HG02943 (cell line): ENCODE data around the gene RNF14.
"Not testable (repeated sequence)": the region's sequence is repeated elsewhere in the genome, so short reads cannot be mapped to it uniquely, and the experiment has no call there.

Experiments
- ATAC-seq: cut with Tn5 transposase; IDR thresholded peaks from one replicate; pipeline ENCODE4 v1.9.1; 2021; ENCODE audit warnings: mild to moderate bottlenecking, low read depth, moderate library complexity; ENCODE audit not compliant: unreplicated experiment

RNF14 gene, protein sequence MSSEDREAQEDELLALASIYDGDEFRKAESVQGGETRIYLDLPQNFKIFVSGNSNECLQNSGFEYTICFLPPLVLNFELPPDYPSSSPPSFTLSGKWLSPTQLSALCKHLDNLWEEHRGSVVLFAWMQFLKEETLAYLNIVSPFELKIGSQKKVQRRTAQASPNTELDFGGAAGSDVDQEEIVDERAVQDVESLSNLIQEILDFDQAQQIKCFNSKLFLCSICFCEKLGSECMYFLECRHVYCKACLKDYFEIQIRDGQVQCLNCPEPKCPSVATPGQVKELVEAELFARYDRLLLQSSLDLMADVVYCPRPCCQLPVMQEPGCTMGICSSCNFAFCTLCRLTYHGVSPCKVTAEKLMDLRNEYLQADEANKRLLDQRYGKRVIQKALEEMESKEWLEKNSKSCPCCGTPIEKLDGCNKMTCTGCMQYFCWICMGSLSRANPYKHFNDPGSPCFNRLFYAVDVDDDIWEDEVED

GRCh38 chr5:141968914-141969608, at the start of gene RNF14:
Gene RNF14 (plus strand): TSS chr5:141969105. CDS start chr5:141973589, 4,484 bp downstream.
- ATAC-seq: peak; percentile 90

DNA sequence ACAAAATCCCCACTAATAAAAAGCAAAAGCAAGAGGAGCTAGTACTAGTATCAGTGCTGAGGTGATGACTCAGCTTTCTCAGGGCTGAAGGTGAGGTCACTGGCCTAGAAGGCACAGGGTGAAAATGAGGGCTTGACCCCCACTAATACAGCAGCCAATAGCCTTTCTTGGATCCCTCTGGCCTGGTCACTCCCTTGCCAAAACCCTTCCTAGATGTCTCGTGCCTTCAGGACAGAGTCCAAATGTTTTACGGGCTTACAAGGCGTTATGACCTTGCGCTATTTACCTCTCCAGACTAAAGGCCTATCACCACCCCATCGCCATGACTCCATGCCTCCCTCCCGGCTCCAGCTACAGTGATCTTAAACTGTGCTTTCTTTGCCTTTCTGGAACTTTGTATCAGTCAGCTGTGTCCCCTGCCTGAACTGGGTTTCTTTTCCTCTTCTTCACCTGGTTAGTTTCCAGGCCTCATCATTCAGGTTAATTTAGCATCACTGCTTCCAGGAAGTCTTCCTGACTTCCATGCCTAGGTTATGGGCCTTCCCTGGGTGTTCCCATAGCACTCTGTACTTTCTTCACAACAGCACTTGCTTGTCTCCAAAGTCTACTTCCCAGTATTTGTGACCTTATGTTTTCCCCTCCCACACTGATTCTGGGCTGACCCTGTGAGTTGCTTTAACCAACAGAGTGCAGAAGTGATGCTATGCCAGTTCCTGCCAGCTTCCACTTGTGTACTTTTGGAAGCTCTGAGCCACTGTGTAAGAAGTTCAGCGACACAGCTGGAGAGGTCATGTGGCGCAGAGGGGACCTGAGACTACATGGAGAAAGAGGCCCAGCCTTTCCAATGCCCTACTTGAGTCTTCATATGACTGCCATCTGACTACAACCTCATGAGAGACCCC, 49.4 kb upstream of the RNF14 start:
- no peak for ATAC-seq

DNA sequence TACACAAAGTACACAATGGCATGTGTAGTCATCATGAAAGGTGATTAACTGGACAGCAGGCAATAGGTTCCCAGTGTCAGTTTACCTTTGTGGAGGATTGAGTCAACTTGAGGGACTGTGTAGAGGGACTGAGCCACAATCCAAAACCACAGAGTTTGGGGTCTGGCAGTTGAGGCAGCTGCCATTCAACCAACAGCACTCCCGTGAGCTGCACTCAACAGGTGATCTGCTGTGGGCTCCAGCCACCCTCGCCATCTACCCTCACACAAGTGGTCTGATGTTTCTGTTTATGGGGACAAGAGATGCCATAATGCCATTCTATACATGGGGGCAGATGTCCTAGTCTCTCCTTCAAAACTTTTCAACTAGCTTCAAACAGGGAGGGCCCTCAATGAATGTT, 48.1 kb upstream of the RNF14 start:
- ATAC-seq: no peak

- ATAC-seq: not testable (repeated sequence)
These were observed 46.0 kb upstream of the RNF14 start for GRCh38 chr5:141922827-141923447.

DNA sequence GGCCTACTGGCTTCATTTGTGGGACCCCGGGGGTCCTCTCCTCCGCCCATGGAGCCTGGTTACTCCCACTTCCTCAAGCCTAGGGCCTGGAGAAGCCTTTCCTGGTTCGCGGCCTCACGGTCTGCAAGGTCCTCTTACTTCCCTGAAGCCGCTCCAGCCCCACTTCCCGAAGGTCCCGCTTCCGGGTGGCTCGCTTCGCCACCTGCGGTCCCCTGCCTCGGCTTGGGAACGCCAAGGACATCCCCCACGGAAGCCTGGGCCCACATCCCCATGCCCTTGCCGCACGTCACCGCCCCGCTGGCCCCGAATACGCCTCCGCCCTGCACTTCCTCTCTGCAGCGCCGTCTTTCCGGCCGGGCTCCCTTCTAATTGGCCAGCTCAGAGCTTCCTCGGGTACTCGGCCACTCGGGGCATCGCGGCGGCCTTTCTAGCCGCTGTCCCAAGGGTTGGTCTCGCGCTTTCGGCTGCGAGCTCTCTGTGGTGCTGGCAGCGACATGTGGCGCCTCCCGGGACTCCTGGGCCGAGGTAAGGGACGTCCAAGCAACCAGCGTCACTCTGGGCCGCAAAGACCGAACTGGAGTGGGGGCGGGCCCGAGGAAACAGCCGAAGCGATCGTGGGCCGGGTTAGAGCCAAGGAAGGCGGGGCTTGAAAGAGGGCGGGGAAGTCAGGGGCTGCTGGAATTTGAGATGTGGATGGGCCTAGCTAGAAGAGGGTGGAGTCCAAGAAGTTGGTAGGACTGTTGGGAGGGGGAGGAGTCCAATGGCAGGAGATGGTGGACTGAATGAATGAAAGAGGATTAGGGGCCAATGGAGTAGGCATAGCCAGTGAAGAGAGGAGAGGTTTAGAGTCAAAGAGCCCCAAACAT, 45.2 kb upstream of the RNF14 start, which contains the start of gene DELE1:
Gene DELE1, plus strand, starts transcription at position 424 of the 866 bp plus-strand sequence. Its CDS starts 71 bp downstream, at position 495.
- peak; percentile 99 for ATAC-seq

DNA sequence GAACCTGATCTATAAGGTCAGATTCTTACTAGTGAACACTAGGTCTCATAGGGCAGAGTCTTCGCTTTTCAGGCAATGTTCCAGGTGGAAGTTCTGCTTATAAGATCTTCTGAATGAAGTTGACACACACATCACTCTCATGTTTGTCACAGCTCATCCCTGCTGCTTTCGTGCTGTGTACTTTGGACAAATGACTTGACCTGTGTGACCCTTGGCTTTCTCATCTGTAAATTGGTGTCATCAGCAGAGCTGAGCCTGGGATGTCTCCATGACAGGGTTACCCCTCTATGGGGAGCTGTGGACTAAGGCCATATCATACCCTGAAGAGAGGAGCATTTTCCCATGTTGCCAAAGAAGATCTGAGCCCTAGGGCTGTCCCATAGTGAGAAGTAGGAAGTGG, 42.5 kb upstream of the RNF14 start:
- no peak for ATAC-seq

GRCh38 chr5:141928051-141928450, 40.9 kb upstream of the RNF14 start:
- ATAC-seq: no peak

GRCh38 chr5:141929398-141930058, 39.4 kb upstream of the RNF14 start:
- ATAC-seq: no peak

DNA sequence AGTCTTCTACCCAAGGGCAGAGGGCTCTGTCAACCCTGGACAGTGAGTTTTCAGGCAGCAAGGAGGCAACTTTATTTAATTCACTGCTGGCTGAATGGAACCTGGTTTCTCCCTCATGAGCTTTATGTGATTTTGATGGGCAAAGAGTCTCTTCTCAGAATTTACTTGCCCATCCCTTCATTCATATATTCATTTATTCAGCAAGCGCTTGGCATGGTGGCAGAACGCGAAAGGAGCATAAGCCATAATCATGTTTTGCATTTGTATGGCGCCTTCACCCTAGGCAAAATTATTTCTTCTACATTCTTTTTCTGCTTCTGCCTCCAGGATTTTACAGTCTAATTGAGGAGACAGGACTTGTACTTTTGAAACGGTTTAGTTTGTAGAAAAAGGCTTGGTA, 37.2 kb upstream of the RNF14 start:
- no peak for ATAC-seq

GRCh38 chr5:141933151-141933550, 35.8 kb upstream of the RNF14 start:
- no peak for ATAC-seq

GRCh38 chr5:141934099-141934844, 34.6 kb upstream of the RNF14 start:
- no peak for ATAC-seq

DNA sequence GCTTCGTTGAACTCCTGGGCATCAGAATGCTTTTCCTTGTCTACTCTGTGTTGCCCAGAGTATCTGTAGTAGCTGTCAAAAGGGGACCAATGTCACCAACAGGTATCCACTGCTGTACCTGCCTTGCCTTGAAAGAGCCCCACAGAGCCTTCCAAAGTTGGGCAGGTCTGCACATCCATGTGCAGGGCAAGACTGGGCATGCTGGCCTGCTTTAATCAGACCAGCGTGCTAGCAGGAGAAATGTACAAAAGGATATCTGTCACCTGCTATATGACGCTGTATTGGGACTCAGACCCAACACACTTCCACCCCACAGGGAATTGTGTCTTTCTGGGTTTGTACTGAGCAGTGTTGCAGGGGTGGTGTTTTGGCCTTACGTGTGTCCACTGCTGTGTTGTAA, 33.4 kb upstream of the RNF14 start:
- no peak for ATAC-seq

- ATAC-seq: no peak
These were observed 28.1 kb upstream of the RNF14 start for GRCh38 chr5:141940695-141941271.

DNA sequence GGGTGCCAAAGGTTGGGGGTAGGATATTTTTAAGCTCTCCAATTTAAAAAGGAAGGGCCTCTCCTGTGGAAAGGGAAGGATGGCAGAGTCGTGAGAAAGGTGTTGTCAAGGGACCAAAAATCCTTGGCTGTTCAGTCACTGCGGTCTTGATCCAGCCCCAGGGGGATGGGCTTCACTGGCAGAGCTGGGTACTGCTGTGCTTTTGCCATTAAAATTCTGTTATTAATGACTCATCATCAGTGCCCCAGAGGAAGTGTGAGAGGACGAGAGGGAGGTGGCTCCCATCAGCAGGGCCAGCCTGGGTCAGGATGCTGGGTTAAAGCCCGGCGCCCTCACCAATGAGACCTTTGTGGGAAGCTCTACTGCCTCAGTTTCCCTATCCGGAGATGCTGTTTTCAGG, 27.6 kb upstream of the RNF14 start:
- ATAC-seq: no peak

DNA sequence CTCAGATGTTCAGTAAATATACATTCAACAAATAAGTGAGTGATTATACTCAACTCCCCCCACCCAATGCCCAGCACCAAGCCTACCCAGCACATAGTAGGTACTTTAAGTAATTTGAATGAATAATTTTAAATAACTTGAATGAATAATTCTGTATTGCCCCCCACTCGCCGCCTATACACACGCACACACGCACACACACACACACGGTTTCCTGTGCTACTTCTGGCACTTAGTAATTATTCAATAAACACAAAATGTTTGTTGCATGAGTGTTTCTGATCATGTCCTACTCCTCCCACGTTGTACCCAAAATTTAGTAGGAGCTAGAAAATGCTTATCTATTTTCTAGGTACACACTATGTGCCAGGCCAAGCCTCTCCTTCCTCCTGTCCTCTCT, 27.1 kb upstream of the RNF14 start:
- no peak for ATAC-seq

DNA sequence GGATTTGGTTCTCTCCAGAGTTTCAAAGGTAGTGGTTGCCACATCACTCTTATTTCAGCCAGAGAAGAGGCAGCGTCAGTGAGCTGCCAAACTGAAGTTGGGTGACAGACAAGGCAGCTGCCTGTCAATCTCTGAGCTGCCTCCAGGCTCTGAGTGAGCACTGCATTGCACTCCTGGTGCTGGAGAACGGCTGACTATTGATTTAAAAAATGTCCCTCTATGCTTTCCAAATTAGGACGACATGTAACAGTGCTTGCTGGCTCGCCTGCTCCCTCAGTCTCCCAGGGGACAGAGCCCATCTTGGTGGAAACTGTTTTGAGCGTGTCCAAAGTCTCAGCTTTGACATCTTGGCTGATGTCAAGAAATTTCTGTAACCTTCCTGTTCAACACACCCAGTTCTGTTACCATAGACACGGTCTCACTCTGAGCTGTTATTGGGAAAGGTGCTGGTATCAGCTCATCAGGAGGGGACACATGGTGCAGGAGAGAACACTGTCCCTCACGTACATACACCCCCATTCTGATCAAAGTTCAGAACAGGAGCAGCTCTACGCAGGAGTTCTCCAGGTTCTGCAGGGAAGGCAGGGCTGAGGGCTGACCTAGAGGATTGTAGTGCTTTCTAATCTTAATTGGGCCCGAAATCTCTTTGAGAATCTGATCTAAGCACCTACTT, 26.6 kb upstream of the RNF14 start:
- no peak for ATAC-seq

GRCh38 chr5:141944076-141944475, 24.8 kb upstream of the RNF14 start:
- no peak for ATAC-seq
